HG02970 (cell line): ENCODE measurements around the gene SLC25A33.

ENCODE experiments used
- ATAC-seq: cut with Tn5 transposase; IDR thresholded peaks from one replicate; pipeline ENCODE4 v1.9.1; 2021; ENCODE audit warnings: mild to moderate bottlenecking, moderate library complexity, moderate number of reproducible peaks; ENCODE audit not compliant: unreplicated experiment, low FRiP score

SLC25A33 gene

DNA sequence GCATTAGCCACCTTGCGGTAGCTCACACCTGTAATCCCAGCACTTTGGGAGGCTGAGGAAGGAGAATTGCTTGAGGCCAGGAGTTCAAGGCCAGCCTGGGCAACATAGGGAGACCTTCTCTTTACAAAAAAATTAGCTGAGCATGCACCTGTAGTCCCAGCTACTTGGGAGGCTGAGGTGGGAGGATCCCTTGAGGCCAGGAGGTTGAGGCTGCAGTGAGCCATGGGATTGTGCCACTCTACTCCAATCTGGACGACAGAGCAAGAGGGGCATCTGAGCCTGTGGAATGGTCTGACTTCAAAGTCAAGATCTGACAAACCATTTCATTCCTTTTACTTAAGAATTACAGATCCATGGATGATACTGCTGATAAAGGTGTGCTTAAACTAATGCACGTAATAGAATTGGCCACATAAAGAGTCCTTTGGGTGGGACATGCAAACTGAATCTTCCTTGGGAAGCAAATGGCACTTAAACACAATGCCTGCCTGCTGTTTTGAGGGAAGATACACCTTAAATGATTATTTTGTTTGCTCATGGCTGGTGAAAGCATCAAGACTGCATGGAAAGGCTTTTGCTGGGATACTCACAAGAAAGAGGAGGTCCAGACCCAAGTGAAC is 47.0 kb downstream of the SLC25A33 start:
- no peak for ATAC-seq

DNA sequence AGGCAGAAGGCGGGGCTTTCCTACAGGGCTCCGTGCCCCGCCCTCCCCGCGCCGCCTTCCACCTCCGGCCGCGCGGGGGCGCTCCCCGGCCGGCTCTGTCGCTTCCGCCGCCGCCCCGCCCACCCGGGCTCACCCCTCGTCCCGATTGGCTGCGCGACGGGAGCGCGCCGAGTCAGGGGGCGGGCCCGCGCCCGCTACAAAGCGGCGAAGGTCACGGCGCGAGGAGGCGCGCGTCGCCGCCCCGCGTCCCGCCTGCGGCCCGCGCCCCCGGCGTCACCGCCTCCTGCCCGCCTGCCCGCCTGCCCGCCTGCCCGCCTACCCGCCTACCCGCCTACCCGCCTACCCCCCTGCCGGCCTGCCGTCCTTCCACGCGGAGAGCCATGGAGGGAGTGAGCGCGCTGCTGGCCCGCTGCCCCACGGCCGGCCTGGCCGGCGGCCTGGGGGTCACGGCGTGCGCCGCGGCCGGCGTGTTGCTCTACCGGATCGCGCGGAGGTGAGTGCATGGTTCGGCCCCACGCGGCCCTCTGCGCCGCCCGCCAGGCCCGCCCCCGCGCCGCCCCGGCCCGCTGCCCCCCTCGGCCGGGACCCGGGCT is 49.4 kb downstream of the SLC25A33 start, which contains the start of gene TMEM201:
Gene TMEM201 (plus strand): TSS at position 361 of the 593 bp plus-strand sequence. CDS start 20 bp downstream, at position 381.
- peak; percentile 76 for ATAC-seq

DNA sequence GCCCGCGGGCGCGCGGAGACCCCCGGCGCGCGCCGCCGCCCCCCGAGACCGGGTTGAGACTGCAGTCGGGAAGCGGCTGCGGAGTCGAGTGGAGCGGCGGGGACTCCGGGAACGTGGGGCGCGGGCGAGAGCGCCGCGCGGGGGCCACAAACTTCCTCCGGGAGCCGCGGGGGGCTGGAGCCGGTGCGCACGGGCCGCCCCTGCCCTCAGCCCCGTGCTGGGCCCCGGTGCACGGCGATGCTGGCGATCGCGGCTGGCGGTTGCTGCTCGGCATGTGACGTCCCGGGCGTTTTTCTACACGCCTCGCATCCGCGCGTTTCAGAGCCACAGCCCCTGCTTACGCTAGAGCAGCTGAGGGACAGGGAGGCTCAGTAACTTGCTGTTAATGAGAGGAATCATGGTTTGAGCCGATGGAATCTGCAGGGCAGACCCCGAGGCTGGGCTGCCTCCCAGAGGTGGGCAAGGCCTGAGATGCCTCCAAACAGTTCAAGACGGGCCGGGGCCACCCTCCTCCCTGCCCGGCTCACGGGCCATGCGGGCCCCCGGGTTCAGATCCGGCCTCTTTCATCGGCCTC is 50.0 kb downstream of the SLC25A33 start:
- ATAC-seq: peak; percentile 9

DNA sequence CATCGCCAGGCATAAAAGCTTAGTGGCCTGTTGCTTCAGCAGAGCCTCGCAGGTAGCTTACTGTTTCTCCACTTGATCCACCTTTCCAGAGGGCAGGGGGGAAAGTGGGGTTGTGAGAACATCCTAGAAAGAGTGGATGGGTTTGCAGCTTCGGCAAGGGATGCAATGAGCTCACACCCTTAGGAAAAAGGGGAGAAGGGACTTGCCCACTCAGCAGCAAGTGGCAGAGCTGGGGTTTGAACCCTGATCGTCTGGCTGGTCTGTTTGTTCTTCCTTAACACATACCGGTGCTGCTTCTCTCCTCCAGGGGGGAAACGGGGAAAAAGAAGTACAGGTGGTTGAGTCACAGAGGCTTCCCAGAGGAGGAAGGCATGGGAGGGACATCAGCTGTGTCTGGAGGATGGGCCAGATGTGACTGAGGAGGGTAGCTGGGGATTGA is 50.5 kb downstream of the SLC25A33 start:
- ATAC-seq: no peak

DNA sequence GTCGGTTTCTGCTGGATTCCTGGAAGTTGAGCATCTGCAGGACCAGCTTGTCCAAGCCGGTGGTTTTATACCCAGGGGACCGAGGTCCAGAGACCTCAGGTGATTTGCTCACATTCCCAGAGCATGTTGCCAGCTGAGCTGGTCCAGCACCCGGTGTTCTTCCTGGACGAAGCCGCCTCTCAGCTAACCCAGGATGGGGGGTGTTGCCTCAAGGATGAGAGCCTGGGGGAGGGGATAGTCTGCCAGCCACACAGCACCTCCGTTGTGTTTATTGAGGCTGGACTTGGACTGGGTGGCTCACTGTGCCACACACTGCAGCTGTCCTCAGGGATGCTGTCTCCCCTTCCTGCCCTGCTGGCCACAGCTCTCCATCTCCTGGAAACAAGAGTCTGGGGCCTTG is 50.9 kb downstream of the SLC25A33 start:
- ATAC-seq: no peak

DNA sequence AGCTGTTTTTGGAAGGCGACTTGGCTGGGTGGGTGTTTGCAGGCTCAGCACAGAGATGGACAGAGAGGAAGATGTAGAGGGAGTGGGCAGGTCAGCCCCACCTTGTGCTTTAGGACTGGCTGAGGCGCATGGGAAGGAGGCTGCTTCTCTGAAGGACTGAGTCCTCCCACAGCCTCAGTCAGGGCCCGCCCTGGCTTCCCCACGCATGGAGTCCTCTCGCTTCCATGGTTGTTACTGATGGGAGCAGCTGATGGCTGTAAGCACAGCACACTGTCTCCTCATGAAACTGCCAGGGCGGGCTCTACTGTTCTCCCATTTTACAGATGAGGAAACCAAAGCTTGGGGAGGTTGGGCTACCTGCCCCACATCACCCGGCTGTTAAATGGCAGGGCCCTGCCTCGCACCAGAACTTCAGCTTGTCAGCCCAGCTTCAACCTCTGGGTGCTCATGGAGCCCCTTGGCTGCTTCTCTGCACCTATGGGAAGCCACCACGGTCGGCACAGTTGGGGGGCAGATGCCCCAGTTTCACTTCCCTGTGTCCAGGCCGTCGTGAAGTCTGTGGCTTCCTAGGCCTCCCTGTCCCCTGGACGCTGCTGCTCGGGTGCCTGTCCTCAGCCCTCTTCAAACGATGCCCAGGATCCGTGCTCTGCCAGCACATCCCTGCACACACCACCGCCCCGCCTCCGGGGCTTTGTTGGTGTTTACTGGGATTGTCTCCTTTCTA is 51.8 kb downstream of the SLC25A33 start:
- ATAC-seq: no peak

DNA sequence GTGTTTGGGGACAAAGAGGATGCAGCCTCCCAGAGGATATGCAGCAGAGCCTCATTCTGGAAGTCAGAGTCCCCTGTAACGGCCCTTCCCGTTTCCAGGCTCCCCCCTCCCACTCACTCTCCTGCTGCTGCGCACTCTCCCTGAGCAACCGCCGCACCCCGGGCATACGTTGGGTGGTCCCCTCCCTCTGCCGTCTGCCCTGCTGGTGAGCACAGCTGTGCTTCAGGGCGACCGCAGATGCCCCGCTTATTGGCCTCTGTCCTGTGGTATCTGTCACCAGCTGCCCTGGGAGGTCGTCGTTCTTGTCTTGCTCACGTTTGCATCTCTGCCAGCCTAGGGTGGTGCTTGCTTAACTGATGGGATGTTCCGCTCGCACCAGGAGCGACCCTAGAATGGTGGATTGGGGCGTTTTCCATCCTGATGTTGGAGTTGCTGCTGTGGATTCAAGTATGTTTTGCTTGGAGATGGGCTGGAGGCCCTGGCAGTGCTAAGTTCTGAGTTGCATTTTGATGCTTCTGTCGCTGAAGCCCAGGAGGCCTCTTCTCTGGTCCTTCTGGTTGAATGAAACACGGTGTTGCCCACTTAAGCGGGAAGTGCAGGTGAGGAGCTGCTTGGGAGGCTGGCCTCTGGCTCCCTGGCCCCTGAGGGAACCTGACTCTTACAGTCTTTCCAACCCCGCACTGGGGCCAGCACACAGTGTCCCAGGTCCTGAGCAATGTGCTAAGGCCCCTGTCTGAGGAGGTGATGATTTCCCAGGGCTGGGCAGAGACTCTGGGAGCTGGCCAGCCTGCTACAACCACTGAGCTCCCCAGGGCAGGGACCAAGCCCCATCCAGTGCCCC is 52.6 kb downstream of the SLC25A33 start:
- no peak for ATAC-seq

DNA sequence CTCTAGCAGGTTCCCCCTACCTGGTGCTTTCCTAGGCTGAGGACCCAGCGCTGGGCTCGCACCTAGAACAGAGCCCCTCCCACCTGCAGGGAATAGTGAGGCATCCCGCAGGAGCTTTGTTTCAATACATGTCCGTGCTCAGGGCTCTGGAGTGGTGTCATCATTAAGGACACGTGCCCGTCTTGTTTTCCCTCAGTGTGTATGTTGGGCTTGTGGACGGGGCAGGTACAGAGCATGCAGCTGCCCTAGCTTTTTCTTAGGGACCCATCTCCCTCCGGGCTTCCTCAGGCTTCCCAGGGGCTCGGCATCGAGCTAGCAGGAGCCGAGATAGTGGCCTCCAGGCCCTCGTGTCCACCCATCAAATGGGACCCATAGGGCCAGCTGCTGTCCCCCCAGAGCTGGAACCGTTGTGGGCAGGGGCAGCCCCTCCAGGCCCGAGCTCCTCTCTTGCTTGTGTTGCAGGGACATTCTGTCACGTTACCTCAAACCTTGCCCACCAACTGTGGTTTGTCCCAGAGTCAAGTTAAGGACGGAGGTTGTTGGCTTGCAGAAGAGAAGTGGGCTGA is 53.3 kb downstream of the SLC25A33 start:
- no peak for ATAC-seq

DNA sequence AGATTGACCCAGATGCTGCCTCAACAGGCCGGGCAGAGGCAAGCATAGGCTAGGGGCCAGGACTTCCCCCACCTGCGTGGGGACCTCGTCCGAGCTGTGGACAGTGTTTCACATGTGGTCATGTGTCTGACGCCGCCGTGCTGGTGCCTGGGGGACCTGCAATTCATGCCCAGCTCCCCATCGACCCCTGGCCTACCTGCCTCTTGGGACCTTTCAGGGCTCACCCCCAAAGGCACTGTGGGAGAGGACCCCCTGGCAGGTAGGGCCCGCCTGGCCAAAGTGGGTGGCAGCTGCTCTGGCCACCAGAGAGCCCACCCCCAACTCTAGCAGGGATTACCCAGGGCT is 53.9 kb downstream of the SLC25A33 start:
- no peak for ATAC-seq

DNA sequence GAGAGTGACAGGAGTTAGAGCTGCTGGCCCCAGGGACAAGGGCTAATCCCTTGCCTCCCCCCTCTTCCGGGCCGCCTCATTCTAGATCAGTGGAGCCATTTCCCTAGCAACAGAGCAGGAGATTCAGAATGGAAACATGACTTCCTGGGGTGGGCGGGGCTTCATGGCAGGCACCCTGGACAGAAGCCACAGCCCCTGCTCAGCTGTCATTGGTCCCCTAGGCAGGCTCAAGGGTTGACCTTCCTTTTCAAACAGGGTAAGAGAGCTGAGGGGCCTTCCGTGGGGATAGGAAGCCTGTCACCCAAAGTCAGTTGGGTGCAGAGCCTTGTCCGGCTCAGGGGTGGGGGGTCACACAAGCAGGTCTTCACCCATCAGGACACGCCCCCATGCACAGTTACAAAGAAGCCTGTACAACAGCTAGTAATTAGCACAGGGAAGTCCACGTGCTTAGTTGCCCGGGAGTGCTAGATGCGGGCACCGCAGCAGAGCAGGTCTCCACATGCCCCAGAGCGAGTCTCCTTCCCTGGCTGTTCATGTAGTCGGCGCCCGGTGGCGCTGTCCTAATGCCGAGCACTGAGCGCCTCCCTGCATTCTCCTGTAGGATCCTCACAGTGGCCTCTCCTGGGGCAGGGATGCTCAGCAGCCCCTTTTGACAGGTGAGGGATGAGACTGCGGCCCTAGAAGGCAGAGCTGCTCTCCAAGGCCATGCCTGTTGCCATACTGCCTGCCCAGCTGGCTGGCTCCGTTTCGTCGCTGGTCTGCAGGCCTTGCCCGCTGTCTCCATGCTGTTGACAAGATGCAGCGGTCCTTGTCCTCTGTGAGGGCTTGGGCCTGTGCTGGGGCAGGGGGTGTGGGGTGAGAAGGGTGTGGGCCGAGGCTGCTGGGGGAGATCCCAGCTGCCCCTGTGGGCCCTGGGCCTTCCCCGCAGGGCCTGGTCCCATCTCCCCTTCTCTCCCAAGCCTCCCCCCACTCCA is 54.5 kb downstream of the SLC25A33 start:
- no peak for ATAC-seq

DNA sequence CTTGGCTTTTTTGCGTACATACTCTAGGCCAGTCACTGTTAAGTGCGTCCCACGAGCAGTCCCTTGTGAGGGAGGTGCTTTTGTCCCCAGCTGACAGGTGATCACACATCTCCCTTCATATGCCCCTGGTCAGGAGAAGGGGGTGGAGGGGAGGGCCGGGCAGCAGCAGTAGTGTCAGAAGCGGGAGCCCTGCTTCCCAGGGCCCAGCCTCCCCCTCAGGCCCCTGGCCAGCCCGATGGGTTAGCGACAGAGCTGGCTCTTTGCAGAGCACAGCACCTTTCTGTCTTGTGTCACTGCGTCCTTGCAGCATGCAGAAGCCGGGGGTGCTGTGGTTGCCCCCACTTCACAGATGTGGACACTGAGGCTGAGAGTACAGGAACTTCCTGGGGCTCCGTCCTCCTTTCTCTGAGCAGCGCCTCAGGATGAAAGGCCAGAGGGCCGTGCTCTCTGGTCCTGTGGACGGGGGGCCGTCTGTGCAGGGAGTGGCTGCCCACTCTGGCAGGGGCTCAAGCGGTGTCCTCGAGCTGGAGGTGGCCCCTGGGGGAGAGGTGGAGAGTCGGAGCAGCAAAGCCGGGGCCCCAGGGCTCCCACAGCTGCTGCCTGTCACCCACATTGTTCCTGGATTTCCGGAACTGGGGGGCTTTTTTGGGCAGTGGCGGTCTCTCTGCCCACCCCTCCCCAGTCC is 55.3 kb downstream of the SLC25A33 start:
- ATAC-seq: no peak

DNA sequence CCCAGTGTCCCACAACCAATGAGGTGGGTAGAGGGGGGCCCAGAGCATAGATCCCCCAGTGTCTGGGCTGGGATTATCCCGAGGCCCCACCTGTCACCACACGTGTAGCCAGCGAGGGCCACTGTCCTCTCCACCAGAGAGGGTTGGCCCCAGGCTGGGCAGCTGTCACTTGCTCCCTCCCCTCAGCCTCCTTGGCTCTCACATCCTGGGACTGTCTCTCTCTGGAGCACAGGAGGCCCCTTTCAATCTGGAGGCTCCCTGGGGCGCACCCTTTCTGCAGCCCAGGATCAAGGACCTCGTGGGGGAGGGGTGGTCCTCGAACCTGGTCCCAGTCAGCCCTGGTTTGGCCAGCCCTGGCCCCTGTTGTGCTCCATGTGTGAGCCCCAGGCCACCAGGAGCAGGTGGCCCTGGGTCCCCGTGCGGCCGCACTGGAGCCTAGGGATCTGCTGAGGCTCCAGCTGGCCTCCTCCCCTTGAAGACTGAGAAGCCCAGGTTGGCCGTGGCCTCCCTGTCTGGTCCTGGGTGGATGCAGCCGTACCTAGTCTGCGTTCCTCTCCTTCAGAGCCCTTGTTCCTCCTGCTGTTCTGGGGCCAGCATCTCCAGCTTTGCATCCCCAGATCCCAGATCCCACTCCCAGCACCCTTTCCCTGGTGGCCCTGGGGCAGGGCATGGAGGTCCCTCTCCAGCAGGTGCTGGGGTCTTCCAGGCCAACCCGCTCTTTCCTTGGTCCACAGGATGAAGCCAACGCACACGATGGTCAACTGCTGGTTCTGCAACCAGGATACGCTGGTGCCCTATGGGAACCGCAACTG is 56.1 kb downstream of the SLC25A33 start:
- no peak for ATAC-seq

DNA sequence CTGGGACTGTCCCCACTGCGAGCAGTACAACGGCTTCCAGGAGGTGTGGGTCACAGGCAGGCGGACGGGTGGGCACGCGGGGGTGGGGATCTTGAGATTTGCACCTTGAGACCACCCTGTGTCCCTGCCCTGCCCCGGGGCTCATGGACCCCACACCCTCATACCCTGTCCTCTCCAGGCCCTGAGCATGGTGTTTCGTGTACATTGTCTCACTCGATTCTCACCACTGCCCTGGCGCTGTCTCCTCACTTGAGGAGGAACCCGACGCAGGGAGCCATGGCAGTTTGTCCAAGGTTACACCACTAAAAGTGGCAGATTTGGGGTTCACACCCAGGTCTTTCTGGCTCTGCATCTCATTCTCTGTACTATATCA is 56.7 kb downstream of the SLC25A33 start:
- no peak for ATAC-seq

DNA sequence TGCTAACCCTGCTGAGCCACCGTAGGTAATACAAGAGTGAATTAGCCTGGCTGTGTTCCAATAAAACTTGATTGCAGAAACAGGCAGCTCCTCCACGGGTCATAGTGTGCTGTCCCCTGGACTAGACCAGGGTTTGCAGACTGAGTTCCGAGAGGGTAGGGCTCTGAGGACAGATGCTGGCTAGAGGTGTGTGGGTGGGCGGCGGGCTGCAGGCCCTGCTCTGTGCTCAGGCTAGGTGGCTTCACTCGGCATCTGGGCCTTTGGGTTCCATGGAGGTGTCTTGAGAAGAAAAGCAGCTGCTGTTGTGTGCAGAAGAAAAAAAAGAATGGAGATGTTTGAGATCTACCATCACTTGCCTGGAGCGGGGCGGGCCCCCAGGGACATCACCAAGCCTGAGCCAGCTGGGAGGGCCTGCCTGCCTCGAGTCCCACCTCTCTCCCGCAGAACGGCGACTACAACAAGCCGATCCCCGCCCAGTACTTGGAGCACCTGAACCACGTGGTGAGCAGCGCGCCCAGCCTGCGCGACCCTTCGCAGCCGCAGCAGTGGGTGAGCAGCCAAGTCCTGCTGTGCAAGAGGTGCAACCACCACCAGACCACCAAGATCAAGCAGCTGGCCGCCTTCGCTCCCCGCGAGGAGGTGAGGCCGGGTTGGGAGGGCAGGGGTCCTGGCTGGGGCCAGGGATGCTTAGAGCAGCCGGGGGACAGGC is 57.3 kb downstream of the SLC25A33 start:
- no peak for ATAC-seq

DNA sequence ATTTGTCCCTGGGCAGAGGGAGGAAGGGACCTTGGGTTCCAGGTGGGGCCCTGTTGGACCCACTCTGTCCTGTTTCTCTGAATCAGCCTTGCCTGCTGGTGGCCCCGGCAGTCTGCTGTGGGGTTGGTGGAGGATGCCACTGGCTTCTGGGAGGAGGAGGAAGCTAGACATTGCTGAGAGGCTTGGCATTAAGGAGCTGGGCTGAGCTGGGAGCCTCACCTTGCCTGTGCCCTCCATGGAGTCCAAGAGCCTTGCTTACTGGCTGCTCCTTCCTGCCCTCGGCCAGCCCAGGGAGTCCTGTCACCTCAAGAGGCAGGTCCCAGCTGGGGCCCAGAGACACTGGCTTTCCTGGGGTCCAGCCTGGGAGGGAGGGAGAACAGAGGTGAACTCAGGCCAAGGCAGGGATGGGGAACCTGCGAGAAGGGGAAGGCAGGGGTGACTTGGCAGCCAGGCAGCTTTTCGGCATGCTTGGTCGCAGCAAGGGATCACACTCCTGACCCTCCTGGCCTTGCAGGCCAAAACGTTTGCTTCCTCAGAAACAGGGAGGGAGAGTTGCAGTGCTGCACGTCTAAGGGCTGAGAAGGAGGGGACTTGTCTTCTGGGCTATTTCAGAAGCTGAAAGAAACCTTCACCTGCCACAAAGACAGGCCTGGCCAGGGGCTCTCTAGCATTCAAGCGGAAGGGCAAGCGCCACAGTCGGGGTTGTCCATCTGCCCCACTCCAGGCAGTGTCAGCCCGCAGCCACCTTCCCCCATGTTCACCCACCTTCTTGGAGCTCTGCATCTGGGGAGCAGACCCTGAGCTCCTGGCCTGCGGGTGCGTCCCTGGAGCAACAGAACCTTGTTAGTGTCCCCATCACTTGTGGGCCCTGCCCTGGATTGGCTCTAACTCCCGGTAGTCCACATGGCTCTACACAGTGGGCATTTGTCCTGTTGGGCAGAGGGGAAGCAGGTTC is 58.4 kb downstream of the SLC25A33 start:
- ATAC-seq: no peak

DNA sequence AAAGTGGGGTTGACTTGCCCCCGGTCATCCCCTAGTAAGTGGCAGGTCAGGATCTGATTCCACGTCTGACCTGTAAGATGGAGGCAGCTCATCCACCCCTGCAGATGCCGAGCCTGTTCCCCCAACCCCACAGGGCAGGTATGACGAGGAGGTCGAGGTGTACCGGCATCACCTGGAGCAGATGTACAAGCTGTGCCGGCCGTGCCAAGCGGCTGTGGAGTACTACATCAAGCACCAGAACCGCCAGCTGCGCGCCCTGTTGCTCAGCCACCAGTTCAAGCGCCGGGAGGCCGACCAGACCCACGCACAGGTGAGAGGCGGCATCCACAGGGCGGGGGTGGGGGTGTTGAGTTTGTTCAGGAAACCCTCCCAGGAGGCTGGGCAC is 59.0 kb downstream of the SLC25A33 start:
- ATAC-seq: no peak
